Measurements from ENCODE around the gene TAL1.

DNA sequence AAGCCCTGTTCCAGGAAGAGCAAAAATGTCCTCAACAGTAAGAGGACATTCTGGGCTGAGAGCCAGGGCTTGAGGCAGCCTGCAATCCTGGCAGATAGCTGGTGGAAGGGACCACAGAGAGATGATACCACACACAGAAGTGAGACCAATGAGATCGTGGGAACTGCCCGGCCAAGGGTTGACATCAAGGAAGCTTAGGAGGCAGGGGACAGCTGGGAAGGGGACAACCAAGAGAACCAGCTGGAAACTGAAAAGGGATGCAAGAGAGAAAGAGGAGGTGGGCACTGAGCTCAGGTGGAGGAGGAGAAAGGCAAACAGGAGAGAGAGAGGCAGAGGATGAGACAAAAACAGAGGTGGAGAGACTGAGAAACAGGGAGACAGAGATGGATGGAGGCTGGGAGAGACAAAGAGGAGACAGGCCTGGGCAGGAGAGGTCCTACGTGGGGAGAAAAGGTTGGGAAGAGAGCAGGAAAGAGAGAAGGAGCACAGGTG lies 51.4 kb downstream of the TAL1 start:
- TF ChIP-seq CTCF (IDR thresholded peaks at IDR 0.05), result no peak
- TF ChIP-seq POLR2A (IDR thresholded peaks at IDR 0.05), result no peak

Measured in upper lobe of left lung (tissue), 4 donors.